Measurements from ENCODE around the gene MYO15B.

MYO15B gene

GRCh38 chr17:75610103-75610984, 22.7 kb downstream of the MYO15B start:
- TF ChIP-seq CTCF (IDR thresholded peaks at IDR 0.05), result no peak
- Mint-ChIP-seq H3K4me1 (no peaks in the 10 kb centered on the region), H3K27ac (no peak overlapping the region), H3K27me3 (ENCODE audit: low read depth, poor library complexity) (peaks cover 12% of the 10 kb centered on the region), H3K9me3 (no peaks in the 10 kb centered on the region), H3K36me3 (ENCODE audit: low read depth) (no peaks in the 10 kb centered on the region), H3K4me3 (no peak overlapping the region)
- DNase-seq, result no peak

GRCh38 chr17:75611851-75612429, 24.3 kb downstream of the MYO15B start:
- no peak overlapping the region for H3K27ac Mint-ChIP-seq
- no peak for DNase-seq
- no peaks in the 10 kb centered on the region for H3K9me3 Mint-ChIP-seq
- no peak for TF ChIP-seq CTCF (IDR thresholded peaks at IDR 0.05)
- peaks cover 12% of the 10 kb centered on the region for H3K27me3 Mint-ChIP-seq (ENCODE audit: low read depth, poor library complexity)
- H3K4me3 Mint-ChIP-seq, result no peak overlapping the region
- no peaks in the 10 kb centered on the region for H3K4me1 Mint-ChIP-seq
- H3K36me3 Mint-ChIP-seq (ENCODE audit: low read depth), result no peaks in the 10 kb centered on the region

- no peak for TF ChIP-seq CTCF (IDR thresholded peaks at IDR 0.05)
- peaks cover 12% of the 10 kb centered on the region for H3K27me3 Mint-ChIP-seq (ENCODE audit: low read depth, poor library complexity)
- no peaks in the 10 kb centered on the region for H3K36me3 Mint-ChIP-seq (ENCODE audit: low read depth)
- H3K4me3 Mint-ChIP-seq, result no peak overlapping the region
- H3K4me1 Mint-ChIP-seq, result no peaks in the 10 kb centered on the region
- no peaks in the 10 kb centered on the region for H3K9me3 Mint-ChIP-seq
- no peak for DNase-seq
- H3K27ac Mint-ChIP-seq, result no peak overlapping the region
Observed at GRCh38 chr17:75612906-75613626, 25.5 kb downstream of the MYO15B start.

- peaks cover 12% of the 10 kb centered on the region for H3K27me3 Mint-ChIP-seq (ENCODE audit: low read depth, poor library complexity)
- H3K27ac Mint-ChIP-seq, result no peak overlapping the region
- no peak for TF ChIP-seq CTCF (IDR thresholded peaks at IDR 0.05)
- H3K9me3 Mint-ChIP-seq, result no peaks in the 10 kb centered on the region
- no peaks in the 10 kb centered on the region for H3K4me1 Mint-ChIP-seq
- H3K4me3 Mint-ChIP-seq, result no peak overlapping the region
- no peaks in the 10 kb centered on the region for H3K36me3 Mint-ChIP-seq (ENCODE audit: low read depth)
- peak; percentile 33 for DNase-seq
Observed at GRCh38 chr17:75614006-75614405, 26.4 kb downstream of the MYO15B start.

GRCh38 chr17:75614556-75615270, 27.1 kb downstream of the MYO15B start:
- H3K36me3 Mint-ChIP-seq (ENCODE audit: low read depth), result no peaks in the 10 kb centered on the region
- no peaks in the 10 kb centered on the region for H3K4me1 Mint-ChIP-seq
- DNase-seq, result no peak
- no peak overlapping the region for H3K4me3 Mint-ChIP-seq
- no peaks in the 10 kb centered on the region for H3K9me3 Mint-ChIP-seq
- no peak overlapping the region for H3K27ac Mint-ChIP-seq
- no peak for TF ChIP-seq CTCF (IDR thresholded peaks at IDR 0.05)
- H3K27me3 Mint-ChIP-seq (ENCODE audit: low read depth, poor library complexity), result peaks cover 12% of the 10 kb centered on the region
